Inflammatory macrophage treated with lipopolysaccharide for 4 hours (primary cell): ENCODE results near the gene RMRP.

Experiments
- DNase-seq: peaks from one replicate; pipeline ENCODE4 v3.0.0-alpha.2; 2020

The RMRP gene

GRCh38 chr9:35686222-35687203 is 28.7 kb upstream of the RMRP start:
- DNase-seq, result no peak

DNA sequence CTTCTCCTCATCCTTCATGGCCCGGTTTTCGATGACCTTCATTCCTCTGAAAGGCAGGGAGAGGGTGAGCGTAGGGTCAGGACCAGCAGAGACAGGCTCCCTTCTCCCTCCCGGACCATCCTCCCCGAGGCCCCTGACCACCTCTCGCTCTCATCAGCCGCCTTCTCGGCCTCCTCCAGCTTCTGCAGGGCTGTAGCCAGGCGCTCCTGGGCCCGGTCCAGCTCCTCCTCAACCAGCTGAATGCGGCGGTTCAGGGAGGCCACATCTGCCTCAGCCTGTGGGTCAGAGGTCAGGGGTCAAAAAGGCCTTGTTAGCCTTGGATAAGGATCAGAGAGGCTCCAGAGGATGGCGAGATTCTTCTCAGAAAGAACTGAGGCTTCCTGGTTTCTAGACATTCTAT is 27.7 kb upstream of the RMRP start:
- DNase-seq, result no peak

- DNase-seq, result no peak
Measured at GRCh38 chr9:35684921-35685320, 27.1 kb upstream of the RMRP start.

GRCh38 chr9:35683323-35683722 is 25.5 kb upstream of the RMRP start:
- DNase-seq, result no peak

DNA sequence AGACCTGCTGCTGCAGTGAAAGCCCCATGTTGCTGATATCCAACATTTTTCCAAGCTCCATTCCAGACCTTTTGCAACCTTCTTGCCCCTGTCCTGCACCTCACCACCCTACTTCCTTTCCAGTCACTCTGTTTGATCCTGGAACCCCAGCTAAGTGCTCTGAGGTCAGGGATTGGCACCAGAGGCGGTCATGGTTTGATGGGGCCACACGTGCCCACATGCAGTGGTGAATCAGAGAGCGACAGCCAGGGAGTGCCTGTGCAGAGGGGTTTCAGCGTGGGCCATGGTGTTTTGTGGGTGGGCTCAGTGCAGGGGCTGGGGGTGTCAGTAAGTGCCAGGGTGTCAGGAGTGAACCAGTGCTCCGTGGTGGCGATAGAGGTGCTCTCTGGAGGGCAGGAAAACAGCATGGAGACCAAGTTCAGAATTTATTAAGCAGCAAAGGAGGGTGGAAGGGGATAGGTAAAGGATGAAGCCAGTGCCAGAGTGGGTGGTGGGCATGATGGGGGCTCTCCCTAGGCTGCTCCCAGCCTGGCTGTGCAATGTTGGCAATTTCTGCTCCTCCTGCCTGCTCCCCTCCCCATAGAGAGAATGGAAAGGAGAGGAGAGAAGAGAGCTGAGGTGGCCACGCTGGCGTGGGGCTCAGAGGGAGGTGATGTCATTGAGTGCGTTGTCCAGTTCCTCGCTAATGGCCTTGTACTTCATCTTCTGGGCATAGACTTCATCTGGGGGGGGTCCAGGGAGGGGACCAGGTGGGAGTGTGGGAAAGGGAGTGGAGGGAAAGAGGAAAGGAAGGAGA is 24.9 kb upstream of the RMRP start:
- DNase-seq, result no peak

- DNase-seq, result no peak
Measured at GRCh38 chr9:35682051-35682450, 24.2 kb upstream of the RMRP start.

DNA sequence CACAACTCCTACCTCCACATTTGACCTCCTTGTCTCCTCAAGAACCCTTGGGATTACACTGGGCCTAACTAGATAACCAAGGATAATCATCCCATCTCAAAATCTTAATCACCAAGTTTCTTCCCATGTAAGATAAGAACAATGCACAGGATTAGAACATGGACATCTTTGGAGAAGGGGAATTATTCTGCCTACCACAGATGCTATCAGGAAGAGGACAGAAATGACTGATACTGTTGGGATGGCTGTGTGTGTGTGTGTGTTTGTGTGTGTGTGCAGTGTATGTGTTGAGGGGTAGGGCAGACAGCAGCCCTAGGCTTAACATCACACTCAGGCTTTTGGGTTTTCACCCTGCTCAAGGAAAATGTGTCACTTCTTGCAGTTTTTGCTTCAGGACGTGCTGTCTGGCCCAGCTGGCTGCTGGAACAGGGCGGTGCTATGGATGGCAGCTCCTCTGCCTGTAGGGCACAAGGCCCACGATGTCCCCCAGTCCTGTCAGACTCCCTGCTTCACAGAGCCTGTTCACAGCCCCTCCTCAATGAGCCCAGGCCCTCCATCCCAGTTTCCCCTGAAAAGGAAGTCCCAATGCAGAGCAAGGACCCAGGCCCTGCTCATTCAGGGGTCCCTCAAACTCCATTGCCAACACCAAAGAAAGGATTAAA is 23.7 kb upstream of the RMRP start:
- DNase-seq, result no peak

DNA sequence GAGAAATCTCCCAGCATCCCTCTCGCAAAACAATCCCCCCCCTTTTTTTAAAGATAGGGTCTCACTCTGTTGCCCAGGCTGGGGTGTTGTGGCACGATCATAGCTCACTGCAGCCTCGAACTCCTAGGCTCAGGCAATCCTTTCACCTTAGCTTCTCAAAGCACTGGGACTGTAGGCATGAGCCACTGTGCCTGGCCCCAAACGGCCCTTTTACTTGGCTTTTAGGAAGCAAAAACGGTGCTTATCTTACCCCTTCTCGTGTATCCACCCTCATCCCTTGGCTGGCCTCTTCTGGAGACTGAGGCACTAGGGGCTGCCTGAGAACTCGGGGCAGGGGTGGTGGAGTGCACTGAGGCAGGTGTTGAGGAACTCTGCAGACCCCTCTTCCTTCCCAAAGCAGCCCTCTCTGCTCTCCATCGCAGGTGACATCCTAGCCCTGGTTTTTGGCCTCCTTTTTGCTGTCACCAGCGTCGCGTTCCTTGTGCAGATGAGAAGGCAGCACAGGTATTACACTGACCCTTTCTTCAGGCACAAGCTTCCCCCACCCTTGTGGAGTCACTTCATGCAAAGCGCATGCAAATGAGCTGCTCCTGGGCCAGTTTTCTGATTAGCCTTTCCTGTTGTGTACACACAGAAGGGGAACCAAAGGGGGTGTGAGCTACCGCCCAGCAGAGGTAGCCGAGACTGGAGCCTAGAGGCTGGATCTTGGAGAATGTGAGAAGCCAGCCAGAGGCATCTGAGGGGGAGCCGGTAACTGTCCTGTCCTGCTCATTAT is 22.7 kb upstream of the RMRP start:
- DNase-seq, result no peak

- no peak for DNase-seq
Measured at GRCh38 chr9:35679766-35680330, 22.0 kb upstream of the RMRP start.

DNA sequence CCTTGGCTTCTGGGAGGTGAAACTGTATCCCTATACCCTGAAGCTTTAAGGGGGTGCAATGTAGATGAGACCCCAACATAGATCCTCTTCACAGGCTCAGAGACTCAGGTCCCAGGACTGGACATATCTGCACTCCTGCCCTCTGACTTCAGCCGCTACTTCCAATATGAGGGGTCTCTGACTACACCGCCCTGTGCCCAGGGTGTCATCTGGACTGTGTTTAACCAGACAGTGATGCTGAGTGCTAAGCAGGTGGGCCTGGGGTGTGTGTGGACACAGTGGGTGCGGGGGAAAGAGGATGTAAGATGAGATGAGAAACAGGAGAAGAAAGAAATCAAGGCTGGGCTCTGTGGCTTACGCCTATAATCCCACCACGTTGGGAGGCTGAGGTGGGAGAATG is 21.3 kb upstream of the RMRP start:
- no peak for DNase-seq

GRCh38 chr9:35675732-35676392 is 18.0 kb upstream of the RMRP start:
- peak; percentile 13 for DNase-seq

DNA sequence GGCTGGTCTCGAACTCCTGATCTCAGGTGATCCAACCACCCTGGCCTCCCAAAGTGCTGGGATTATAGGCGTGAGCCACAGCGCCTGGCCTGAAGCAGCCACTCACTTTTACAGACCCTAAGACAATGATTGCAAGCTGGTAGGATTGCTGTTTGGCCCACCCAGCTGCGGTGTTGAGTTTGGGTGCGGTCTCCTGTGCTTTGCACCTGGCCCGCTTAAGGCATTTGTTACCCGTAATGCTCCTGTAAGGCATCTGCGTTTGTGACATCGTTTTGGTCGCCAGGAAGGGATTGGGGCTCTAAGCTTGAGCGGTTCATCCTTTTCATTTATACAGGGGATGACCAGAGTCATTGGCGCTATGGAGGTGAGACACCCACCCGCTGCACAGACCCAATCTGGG is 17.4 kb upstream of the RMRP start:
- no peak for DNase-seq

DNA sequence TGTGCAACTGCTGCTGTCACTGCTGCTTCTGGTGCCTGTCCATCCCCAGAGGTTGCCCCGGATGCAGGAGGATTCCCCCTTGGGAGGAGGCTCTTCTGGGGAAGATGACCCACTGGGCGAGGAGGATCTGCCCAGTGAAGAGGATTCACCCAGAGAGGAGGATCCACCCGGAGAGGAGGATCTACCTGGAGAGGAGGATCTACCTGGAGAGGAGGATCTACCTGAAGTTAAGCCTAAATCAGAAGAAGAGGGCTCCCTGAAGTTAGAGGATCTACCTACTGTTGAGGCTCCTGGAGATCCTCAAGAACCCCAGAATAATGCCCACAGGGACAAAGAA is 16.2 kb upstream of the RMRP start:
- DNase-seq, result no peak

- DNase-seq, result no peak
Measured at GRCh38 chr9:35673132-35674024, 15.6 kb upstream of the RMRP start, which contains the start of gene CA9. TSS of gene CA9 (plus strand) at chr9:35673928. CDS start at chr9:35673960, 32 bp downstream.

DNA sequence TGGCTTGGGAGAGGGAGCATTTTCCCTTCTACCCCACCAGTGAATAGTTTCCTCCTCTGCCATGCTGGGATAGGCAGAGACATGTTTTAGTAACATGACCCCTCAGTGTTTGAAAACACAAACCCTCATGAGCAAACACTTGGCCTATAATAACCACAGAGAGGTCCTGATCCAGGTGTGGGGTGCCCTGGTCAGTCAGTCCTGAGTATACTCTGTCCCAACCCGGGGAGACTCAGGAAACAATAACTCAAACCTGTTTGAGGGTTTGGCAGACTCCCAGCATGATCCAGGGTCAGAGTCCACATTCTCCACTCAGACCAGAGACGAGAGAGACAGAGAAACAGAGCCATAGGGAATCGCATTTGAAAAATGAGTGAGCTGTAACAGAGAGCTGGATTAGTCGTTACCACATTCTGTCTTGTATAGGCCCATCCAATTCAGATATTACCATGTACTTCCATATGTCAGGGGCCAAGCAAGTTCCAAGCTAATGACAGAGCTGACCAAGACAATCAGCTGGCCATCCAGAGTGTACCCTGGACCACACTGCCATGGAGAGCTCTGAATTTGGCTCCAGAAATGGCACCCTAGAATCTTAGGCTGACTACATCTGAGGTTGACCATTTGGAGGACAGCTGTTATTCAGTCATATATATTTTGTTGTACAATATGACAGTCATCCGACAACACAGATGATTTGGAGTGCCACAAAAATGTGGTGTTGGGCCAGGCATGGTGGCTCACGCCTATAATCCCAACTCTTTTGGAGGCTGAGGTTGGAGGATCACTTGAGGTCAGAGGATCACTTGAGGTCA is 11.7 kb upstream of the RMRP start:
- no peak for DNase-seq

DNA sequence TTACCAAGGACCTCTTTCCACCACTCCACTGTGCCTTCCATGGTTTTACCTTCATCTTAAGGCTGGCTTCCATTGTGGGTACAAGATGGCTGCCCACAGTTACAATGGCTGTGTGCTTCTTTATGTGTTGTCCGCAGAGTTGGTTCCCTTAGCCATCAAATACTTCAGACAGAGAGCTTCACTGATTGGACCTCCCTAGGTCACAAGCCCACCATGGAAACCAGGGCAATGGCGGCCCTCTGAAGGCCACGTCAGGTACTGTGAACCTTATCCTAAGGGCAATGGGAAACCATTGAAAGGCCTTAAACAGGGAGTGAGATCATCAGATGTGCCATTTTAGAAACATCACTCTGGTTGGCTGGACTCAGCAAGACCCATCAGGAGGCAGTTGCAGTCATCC is 10.1 kb upstream of the RMRP start:
- no peak for DNase-seq

- no peak for DNase-seq
Measured at GRCh38 chr9:35666549-35666948, 8.7 kb upstream of the RMRP start.

GRCh38 chr9:35666045-35666444 is 8.2 kb upstream of the RMRP start:
- DNase-seq, result no peak

DNA sequence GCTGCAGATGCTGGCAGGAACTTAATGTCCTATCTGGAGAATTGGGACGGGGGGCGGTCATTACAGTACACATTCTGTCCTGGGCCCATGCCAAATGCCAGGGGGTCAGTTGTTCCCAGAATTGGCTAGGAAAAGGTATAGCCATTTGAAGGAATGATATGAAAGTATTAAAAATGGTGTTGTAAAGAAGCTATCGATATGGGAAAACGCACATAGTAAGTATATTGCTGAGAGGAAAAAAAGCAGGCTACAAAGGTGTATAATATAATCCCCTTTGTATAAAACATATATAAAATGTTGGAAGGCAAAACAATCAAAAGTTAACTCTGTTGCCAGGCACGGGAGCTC is 7.6 kb upstream of the RMRP start:
- no peak for DNase-seq
